CD4-positive, alpha-beta T cell treated with Interferon alpha-2 for 1 hour (primary cell): Measurements from ENCODE around the gene NOMO2.
"Not testable (repeated sequence)": the region's sequence is repeated elsewhere in the genome, so short reads cannot be mapped to it uniquely, and the experiment has no call there.

Experiments
- DNase-seq, 2 donors: peaks; one replicate each; pipeline ENCODE4 v3.0.0-alpha.2; 2020 to 2022

Gene NOMO2

DNA sequence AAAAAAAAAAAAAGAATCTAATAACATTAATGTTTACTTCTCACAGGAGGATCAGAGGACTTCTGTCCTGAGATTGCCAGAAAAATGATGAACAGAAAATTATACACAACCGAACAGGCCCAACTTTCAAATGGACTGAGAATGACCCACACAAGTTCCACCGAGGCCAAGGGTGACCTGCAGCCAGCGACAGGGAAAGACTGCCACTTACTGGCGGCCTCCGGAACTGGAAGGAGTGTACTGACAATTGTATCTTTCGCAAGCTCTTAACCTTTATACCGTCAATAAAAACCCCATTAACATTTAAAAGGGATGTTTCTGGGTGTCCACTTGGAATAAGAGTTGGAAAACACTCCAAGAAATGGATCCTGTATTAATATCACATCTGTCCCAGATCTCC is 63.5 kb downstream of the NOMO2 start:
- DNase-seq: not testable (repeated sequence)

- DNase-seq: not testable (repeated sequence)
Observed at GRCh38 chr16:18497032-18497431, 64.9 kb downstream of the NOMO2 start.

GRCh38 chr16:18492118-18492897 is 69.6 kb downstream of the NOMO2 start:
- not testable (repeated sequence) for DNase-seq

DNA sequence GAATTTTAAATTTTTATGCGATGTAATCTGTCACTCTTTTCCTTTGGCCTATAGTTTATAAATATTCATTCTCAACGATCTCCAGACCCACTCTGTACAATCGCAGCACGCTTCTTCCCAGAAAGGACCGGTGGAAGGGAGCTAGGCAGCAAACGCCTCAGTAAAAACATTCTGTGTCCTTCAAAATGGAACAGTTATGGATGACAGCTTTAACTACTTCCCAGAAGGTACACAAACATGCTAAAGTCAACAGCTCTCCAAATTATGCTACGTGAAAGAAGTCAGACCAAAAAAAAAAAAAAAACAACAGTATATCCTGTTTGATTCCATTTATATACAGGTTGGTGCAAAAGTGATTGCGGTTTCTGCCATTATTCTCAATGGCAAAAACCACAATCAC is 125.9 kb downstream of the NOMO2 start:
- DNase-seq: not testable (repeated sequence)

DNA sequence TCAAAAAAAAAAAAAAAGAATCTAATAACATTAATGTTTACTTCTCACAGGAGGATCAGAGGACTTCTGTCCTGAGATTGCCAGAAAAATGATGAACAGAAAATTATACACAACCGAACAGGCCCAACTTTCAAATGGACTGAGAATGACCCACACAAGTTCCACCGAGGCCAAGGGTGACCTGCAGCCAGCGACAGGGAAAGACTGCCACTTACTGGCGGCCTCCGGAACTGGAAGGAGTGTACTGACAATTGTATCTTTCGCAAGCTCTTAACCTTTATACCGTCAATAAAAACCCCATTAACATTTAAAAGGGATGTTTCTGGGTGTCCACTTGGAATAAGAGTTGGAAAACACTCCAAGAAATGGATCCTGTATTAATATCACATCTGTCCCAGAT is 146.1 kb downstream of the NOMO2 start:
- not testable (repeated sequence) for DNase-seq

- DNase-seq: not testable (repeated sequence)
Observed at GRCh38 chr16:18409532-18410293, 152.2 kb downstream of the NOMO2 start.

DNA sequence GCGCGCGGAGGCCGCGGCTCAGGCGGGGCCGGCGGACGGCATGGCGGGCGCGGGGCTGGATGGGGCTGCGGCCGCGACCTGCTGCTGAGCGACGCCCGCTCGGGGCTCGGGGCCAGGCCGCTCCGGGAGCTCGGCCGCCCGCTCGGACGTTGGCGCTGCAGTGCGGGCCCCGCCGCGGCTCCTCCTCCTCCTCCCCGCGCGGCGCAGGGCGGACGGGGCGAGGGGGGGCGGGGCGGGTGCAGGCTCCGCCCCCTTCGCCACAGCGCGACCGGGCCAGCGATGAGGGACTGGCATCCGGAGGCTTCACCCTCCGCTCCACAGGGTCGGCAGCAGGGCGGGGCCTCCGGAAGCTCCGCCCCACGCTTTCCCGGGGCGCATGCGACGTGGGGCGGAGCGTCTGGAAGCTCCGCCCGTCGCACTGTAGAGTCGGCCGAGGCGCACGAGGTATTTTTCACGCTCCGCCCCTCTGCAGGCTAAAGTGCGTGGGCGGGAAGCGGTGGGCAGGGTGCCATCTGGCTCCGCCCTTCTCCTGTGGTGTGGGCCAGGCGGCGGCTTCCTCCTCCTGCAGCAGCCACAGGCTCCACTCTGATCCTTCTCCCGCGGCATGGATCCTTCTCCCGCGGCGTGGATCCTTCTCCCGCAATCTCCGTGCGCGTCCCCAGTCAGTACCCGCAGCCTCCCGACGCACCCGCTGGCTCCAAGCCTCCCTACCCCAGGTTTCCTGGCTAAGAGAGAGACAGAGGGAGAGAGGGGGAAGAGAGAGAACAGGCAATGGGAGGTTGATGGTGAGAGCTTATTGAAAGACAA is 159.8 kb downstream of the NOMO2 start:
- not testable (repeated sequence) for DNase-seq

- peak in 1 of 2 donors; percentile 2 for DNase-seq
Observed at GRCh38 chr16:18401159-18401558, 160.7 kb downstream of the NOMO2 start.

GRCh38 chr16:18394363-18394762 is 167.5 kb downstream of the NOMO2 start:
- not testable (repeated sequence) for DNase-seq

GRCh38 chr16:18387767-18388166 is 174.1 kb downstream of the NOMO2 start:
- DNase-seq: not testable (repeated sequence)

DNA sequence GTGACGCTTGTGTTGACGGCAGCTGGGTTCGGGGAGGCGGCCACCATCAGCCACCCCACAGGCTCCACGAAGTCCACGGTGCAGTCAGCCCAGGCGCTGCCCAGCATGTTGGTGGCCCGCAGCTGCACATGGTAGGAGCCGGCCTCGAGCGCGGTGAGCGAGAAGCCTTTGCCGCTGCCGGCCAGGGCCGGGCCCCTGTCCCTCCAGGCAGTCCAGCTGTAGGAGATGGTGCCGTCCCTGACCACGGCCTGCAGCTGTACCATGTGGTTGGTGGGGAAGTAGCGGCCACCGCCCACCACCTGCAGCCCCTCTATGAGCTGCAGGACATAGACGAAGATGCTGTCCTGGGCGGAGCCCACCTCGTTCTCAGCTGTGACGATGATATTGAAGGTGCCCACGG is 175.4 kb downstream of the NOMO2 start:
- not testable (repeated sequence) for DNase-seq

DNA sequence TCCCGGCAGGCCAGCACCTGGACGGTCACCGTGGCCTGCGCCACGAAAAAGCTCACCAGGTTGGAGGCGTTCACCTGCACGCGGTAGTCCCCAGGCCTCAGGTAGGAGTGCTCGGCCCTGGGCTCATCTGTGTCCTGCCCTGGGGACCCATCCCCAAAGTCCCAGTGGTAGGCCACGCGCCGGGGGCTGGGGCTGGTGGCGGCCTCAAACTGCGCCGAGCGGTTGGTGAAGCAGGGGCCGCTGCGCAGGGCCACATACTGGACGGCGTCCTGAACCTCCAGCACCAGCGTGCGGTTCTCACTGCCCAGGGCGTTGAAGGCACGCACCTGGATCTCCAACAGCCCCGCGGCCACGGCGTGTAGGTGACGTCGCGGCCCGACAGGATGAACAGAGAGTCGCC is 176.6 kb downstream of the NOMO2 start:
- DNase-seq: not testable (repeated sequence)

GRCh38 chr16:18384869-18385268 is 177.0 kb downstream of the NOMO2 start:
- DNase-seq: not testable (repeated sequence)

GRCh38 chr16:18384098-18384636 is 177.7 kb downstream of the NOMO2 start:
- not testable (repeated sequence) for DNase-seq

DNA sequence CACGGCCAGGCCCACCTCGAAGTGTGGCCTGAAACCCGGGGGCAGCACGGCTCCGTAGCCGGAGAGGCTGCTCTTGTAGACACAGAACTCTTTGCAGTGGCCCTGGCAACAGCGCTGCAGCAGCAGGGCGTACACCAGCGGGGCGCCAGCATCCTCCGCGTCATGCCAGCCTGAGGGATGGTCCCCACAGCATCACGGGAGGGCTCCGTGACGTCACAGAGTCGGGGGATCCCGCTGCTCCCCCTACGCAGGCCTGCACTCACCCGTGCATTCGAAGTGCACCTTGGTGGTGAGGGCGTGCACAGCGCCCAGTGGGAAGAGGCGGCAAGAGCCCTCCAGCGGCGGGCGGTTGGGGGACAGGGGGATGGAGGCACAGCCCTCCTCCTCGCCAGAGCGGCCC is 179.2 kb downstream of the NOMO2 start:
- not testable (repeated sequence) for DNase-seq
